ENCODE results near the gene CACFD1.

The CACFD1 gene

GRCh38 chr9:133505901-133506652 is 46.3 kb downstream of the CACFD1 start:
- no peak for DNase-seq

- DNase-seq: no peak
These were observed 46.9 kb downstream of the CACFD1 start for GRCh38 chr9:133506653-133507038.

- DNase-seq: no peak
These were observed 47.6 kb downstream of the CACFD1 start for GRCh38 chr9:133507246-133507965.

- no peak for DNase-seq
These were observed 48.3 kb downstream of the CACFD1 start for GRCh38 chr9:133508046-133508445.

- no peak for DNase-seq
These were observed 49.7 kb downstream of the CACFD1 start for GRCh38 chr9:133509179-133510083.

- DNase-seq: no peak
These were observed 51.2 kb downstream of the CACFD1 start for GRCh38 chr9:133510926-133511505.

- DNase-seq: no peak
These were observed 51.8 kb downstream of the CACFD1 start for GRCh38 chr9:133511607-133512006.

- no peak for DNase-seq
These were observed 52.8 kb downstream of the CACFD1 start for GRCh38 chr9:133512253-133513213.

GRCh38 chr9:133513214-133514100 is 53.7 kb downstream of the CACFD1 start:
- no peak for DNase-seq

GRCh38 chr9:133514460-133515239 is 54.9 kb downstream of the CACFD1 start:
- DNase-seq: no peak

GRCh38 chr9:133515240-133515610 is 55.4 kb downstream of the CACFD1 start:
- DNase-seq: no peak

- no peak for DNase-seq
These were observed 56.0 kb downstream of the CACFD1 start for GRCh38 chr9:133515615-133516255.

GRCh38 chr9:133516256-133516960 is 56.6 kb downstream of the CACFD1 start:
- DNase-seq: no peak

- no peak for DNase-seq
These were observed 57.2 kb downstream of the CACFD1 start for GRCh38 chr9:133516961-133517350.

GRCh38 chr9:133517711-133518110 is 57.9 kb downstream of the CACFD1 start:
- DNase-seq: no peak

- no peak for DNase-seq
These were observed 58.4 kb downstream of the CACFD1 start for GRCh38 chr9:133518200-133518599.

GRCh38 chr9:133518706-133519449 is 59.1 kb downstream of the CACFD1 start:
- DNase-seq: no peak

- no peak for DNase-seq
These were observed 59.9 kb downstream of the CACFD1 start for GRCh38 chr9:133519693-133520092.
